Thoracic aorta (tissue), 2 donors: Measurements from ENCODE around the gene POLR3A. TPM values are rescaled to one million over a fixed set of nuclear protein-coding genes. Genes with fewer than 3 reads are reported as not detected.

Experiments used
- ATAC-seq: fragments of 150-250 bp; one replicate; pipeline ENCODE4 v1.8.0; 2017; ENCODE audit warnings: low read depth; ENCODE audit not compliant: insufficient number of reproducible peaks, low FRiP score
- DNase-seq: peaks from one replicate; pipeline ENCODE4 v3.0.0-alpha.2; 2020; ENCODE audit warnings: low spot score
- H3K27ac ChIP-seq, 2 donors: fragments of 200-600 bp; sonication (generic); 1 replicate in 1 of 2; 2 replicates in 1 of 2; pipeline ENCODE4 v1.5.1; 2016; ENCODE audit warnings: mild to moderate bottlenecking in 2 of 2, moderate library complexity in 2 of 2
- H3K27me3 ChIP-seq: fragments of 200-600 bp; sonication (generic); replicated peaks from 2 replicates; pipeline ENCODE4 v1.6.0; 2016; ENCODE audit warnings: mild to moderate bottlenecking; ENCODE audit not compliant: insufficient read depth
- H3K36me3 ChIP-seq: fragments of 200-600 bp; sonication (generic); one replicate; pipeline ENCODE4 v1.5.1; 2016
- H3K4me1 ChIP-seq, 2 donors: fragments of 200-600 bp; sonication (generic); 1 replicate in 1 of 2; 2 replicates in 1 of 2; pipeline versions ENCODE4 v1.5.1 to v1.6.0; 2016; ENCODE audit warnings: low read depth in 2 of 2, mild to moderate bottlenecking in 1 of 2; ENCODE audit not compliant: control insufficient read depth in 1 of 2
- H3K4me3 ChIP-seq: fragments of 200-600 bp; sonication (generic); 2 replicates; pipeline ENCODE4 v1.5.1; 2016; ENCODE audit warnings: mild to moderate bottlenecking
- H3K9me3 ChIP-seq: fragments of 200-600 bp; sonication (generic); 2 replicates; pipeline ENCODE4 v1.5.1; 2016
- total RNA-seq, 2 donors: library from RNA; depleted of rRNA; stranded (reverse); fragments of >200 nt; gene quantifications; one replicate each; pipeline versions ENCODE4 v1.1.0 to v1.2.3, GENCODE V29; 2016
- TF ChIP-seq, protein P1 (sequence below): fragments of 200-600 bp; sonication (generic); IDR thresholded peaks from one replicate; pipeline ENCODE4 v1.5.1; 2019; ENCODE audit warnings: antibody characterized with exemption

The POLR3A gene
- total RNA-seq, 2 donors from 2014 or later: 12.3 to 19.3 TPM

GRCh38 chr10:77922566-77923179 is 106.6 kb downstream of the POLR3A start:
- no peak for DNase-seq
- Histone ChIP-seq H3K4me3 (no peak overlapping the region), H3K27me3 (no peaks in the 10 kb centered on the region), H3K9me3 (no peaks in the 10 kb centered on the region), H3K4me1 (peaks cover 19 to 48% of the 10 kb centered on the region in 2 donors), H3K27ac (no peak overlapping the region), H3K36me3 (no peaks in the 10 kb centered on the region)
- ATAC-seq: no peak
- TF ChIP-seq, protein P1, sequence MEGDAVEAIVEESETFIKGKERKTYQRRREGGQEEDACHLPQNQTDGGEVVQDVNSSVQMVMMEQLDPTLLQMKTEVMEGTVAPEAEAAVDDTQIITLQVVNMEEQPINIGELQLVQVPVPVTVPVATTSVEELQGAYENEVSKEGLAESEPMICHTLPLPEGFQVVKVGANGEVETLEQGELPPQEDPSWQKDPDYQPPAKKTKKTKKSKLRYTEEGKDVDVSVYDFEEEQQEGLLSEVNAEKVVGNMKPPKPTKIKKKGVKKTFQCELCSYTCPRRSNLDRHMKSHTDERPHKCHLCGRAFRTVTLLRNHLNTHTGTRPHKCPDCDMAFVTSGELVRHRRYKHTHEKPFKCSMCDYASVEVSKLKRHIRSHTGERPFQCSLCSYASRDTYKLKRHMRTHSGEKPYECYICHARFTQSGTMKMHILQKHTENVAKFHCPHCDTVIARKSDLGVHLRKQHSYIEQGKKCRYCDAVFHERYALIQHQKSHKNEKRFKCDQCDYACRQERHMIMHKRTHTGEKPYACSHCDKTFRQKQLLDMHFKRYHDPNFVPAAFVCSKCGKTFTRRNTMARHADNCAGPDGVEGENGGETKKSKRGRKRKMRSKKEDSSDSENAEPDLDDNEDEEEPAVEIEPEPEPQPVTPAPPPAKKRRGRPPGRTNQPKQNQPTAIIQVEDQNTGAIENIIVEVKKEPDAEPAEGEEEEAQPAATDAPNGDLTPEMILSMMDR: no peak

GRCh38 chr10:77922055-77922454 is 107.3 kb downstream of the POLR3A start:
- no peak overlapping the region for H3K27ac ChIP-seq
- H3K4me1 ChIP-seq: peaks cover 13 to 42% of the 10 kb centered on the region in 2 donors
- H3K27me3 ChIP-seq: no peaks in the 10 kb centered on the region
- DNase-seq: no peak
- TF ChIP-seq, protein P1: no peak
- ATAC-seq: no peak
- no peak overlapping the region for H3K4me3 ChIP-seq
- no peaks in the 10 kb centered on the region for H3K36me3 ChIP-seq
- H3K9me3 ChIP-seq: no peaks in the 10 kb centered on the region

DNA sequence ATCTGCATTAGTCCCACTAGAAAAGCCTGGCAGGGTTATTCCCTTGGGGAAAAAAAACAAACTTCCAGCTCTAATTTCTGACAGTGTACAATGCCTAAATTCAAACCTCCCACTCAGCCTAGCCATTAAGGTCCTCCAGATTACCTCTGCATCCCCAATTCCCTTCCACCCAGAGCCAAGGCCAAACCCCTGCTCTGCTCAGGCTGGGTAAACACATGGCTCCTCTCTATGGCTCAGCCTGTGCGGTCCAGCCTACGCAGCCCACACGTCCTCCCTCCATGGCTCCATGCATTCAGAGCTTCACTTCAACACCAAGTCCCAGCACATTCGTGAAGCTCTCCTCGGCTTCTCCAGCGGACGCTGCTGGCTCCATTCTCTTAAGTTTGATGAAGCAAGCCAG is 107.9 kb downstream of the POLR3A start:
- peaks cover 13 to 41% of the 10 kb centered on the region in 2 donors for H3K4me1 ChIP-seq
- no peak for ATAC-seq

DNA sequence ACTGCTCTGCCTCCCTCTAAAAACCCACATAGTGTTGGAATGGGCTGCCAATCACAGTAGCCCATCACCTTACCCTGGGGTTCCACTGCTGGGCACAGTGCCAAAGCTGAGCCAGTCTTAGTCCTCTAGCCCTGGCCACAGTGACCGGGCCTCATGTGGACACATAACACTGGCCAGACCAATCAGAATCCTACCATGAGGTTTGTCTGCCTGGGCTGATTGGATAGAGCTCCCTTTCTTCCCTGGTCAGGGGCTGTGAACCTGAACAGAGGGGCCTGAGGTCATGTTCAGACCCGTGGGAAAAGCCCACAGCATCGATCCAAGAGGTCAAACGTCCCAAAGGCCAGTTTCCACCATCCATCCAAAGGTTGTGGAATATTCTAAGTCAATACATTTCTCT is 108.8 kb downstream of the POLR3A start:
- no peaks in the 10 kb centered on the region for H3K36me3 ChIP-seq
- H3K4me3 ChIP-seq: no peak overlapping the region
- ATAC-seq: no peak
- DNase-seq: no peak
- H3K4me1 ChIP-seq: peaks cover 13 to 41% of the 10 kb centered on the region in 2 donors
- no peaks in the 10 kb centered on the region for H3K27me3 ChIP-seq
- TF ChIP-seq, protein P1: no peak
- no peak overlapping the region for H3K27ac ChIP-seq
- no peaks in the 10 kb centered on the region for H3K9me3 ChIP-seq

More for the DNA sequence above, 107.9 kb downstream of the POLR3A start:
- H3K36me3 ChIP-seq: no peaks in the 10 kb centered on the region
- DNase-seq: no peak
- H3K27ac ChIP-seq: no peak overlapping the region
- TF ChIP-seq, protein P1: no peak
- H3K27me3 ChIP-seq: no peaks in the 10 kb centered on the region
- no peaks in the 10 kb centered on the region for H3K9me3 ChIP-seq
- H3K4me3 ChIP-seq: no peak overlapping the region

DNA sequence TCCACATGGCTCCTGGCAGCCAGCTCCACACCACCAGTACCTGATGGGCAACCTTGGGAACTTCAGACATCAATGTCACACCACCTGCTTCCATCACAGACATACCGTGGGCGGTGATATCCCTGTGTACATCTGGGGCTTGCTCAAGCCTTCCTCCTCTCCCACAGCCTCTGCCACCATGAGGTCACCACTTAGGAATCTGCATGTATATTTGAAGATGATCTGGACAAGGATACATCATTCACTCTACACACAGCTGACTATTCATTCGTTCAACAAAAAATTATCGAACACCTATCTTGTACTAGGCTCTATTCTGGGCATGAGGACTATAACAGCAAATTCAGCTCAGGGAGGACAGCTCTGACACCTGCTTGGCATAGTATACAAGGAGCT is 109.6 kb downstream of the POLR3A start:
- peaks cover 7 to 34% of the 10 kb centered on the region in 2 donors for H3K4me1 ChIP-seq
- DNase-seq: no peak
- ATAC-seq: no peak
- H3K27ac ChIP-seq: no peak overlapping the region
- H3K36me3 ChIP-seq: no peaks in the 10 kb centered on the region
- no peak overlapping the region for H3K4me3 ChIP-seq
- no peaks in the 10 kb centered on the region for H3K27me3 ChIP-seq
- TF ChIP-seq, protein P1: no peak
- H3K9me3 ChIP-seq: no peaks in the 10 kb centered on the region

Other genes starting within 250 kb of the POLR3A start
- 10 to 100 TPM; 36.4 to 79.6 TPM for gene DLG5, start 102.8 kb downstream of the POLR3A start, total RNA-seq
- gene RPS24, start 4.3 kb upstream of the POLR3A start, total RNA-seq: 1,000 to 10,000 TPM; 1,219 to 1,252 TPM